Activated naive CD8-positive, alpha-beta T cell (primary cell): ENCODE measurements around the gene PPP1CA.
A peak's percentile ranks its signal among the peaks of the same experiment; 100 is the strongest.

Source experiments
- H3K27ac Mint-ChIP-seq: one replicate; pipeline ENCODE4 v1.8.0; 2021; ENCODE audit warnings: mixed read lengths
- H3K27me3 Mint-ChIP-seq: one replicate; pipeline ENCODE4 v1.8.0; 2021; ENCODE audit warnings: mixed read lengths
- H3K36me3 Mint-ChIP-seq: one replicate; pipeline ENCODE4 v1.8.0; 2021; ENCODE audit warnings: mixed read lengths
- H3K4me1 Mint-ChIP-seq: one replicate; pipeline ENCODE4 v1.8.0; 2021; ENCODE audit warnings: low read depth, mixed read lengths
- H3K4me3 Mint-ChIP-seq: one replicate; pipeline ENCODE4 v1.8.0; 2021; ENCODE audit warnings: mild to moderate bottlenecking, mixed read lengths
- H3K9me3 Mint-ChIP-seq: one replicate; pipeline ENCODE4 v1.8.0; 2021; ENCODE audit warnings: low read depth, mixed read lengths

Gene PPP1CA

DNA sequence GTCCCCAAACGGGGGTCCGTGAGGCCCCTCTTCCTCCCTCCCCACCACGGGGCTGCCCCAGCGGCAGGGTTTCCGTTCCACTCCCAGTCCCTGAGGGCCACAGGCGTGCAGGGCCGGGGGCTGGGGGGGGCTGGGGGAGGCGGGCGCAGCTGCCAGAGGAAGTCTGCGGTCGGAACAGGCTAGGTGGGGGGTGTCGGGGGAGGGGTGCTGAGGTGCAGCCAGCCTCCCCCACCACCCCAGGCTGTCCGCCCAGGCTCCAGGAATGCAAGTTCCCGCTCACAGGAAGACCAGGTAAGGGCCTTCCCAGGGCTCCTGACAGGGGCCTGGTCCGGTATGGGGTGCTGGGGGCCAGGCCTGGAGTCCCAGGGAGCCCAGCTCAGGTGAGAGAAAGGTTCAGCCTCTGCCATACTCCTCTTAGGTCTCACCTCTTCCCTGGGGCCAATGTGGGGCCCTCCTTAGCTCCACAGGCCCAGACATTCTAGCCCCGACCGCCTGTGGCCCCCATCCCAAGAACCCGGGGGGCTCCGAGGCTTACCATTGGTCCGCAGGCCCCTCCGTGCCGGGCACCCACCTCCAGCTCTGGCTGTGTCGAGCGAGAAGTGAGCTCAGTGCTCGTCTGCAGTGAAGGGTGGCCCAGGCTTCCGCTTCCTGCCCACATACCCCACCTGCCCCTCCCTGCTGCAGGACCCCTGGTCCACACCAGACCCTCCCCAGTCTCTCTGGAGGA, 35.6 kb upstream of the PPP1CA start, which contains the start of gene PTPRCAP:
TSS of gene PTPRCAP (minus strand) at position 601 of the 727 bp plus-strand sequence. CDS start at position 538, 63 bp downstream.
- no peaks in the 10 kb centered on the region for H3K36me3 Mint-ChIP-seq
- peak within 1 kb of the TSS; percentile 94 for H3K4me3 Mint-ChIP-seq
- H3K4me1 Mint-ChIP-seq, result peaks cover 61% of the 10 kb centered on the region
- no peaks in the 10 kb centered on the region for H3K9me3 Mint-ChIP-seq
- peak within 1 kb of the TSS; percentile 88 for H3K27ac Mint-ChIP-seq
- no peaks in the 10 kb centered on the region for H3K27me3 Mint-ChIP-seq

DNA sequence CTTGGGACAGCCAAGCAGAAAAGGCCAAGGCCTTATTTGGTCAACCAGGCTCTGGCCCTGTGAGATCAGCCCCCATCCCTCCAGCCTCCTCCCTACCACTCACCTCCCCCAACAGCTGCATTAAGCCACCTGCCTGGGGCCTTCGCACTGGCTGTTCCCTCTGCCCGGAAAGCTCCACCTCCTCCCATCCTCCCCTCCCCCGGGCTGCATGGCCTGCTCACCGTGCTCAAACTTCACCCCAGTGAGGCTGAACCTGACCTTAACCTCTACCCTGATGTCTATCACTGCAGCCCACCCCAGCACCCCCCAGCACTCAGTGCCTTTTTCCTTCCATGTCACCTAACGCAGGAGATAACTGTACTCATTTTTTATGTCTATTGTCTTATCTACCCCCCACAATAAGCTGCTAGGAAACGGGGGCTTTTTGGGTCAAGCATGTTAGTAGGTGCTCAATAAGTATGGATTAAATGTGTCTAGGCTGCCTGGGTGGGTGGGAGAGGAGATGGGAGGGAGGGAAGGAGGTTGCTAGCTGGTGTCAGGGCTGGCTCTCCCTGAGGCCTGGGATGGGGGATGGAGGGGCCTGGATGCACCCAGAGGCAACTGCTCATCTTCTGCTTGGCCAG, 34.9 kb upstream of the PPP1CA start:
- H3K4me1 Mint-ChIP-seq, result peaks cover 61% of the 10 kb centered on the region
- no peaks in the 10 kb centered on the region for H3K36me3 Mint-ChIP-seq
- no peaks in the 10 kb centered on the region for H3K9me3 Mint-ChIP-seq
- H3K27ac Mint-ChIP-seq, result peak overlapping the region; percentile 88
- no peaks in the 10 kb centered on the region for H3K27me3 Mint-ChIP-seq
- peak overlapping the region; percentile 94 for H3K4me3 Mint-ChIP-seq

DNA sequence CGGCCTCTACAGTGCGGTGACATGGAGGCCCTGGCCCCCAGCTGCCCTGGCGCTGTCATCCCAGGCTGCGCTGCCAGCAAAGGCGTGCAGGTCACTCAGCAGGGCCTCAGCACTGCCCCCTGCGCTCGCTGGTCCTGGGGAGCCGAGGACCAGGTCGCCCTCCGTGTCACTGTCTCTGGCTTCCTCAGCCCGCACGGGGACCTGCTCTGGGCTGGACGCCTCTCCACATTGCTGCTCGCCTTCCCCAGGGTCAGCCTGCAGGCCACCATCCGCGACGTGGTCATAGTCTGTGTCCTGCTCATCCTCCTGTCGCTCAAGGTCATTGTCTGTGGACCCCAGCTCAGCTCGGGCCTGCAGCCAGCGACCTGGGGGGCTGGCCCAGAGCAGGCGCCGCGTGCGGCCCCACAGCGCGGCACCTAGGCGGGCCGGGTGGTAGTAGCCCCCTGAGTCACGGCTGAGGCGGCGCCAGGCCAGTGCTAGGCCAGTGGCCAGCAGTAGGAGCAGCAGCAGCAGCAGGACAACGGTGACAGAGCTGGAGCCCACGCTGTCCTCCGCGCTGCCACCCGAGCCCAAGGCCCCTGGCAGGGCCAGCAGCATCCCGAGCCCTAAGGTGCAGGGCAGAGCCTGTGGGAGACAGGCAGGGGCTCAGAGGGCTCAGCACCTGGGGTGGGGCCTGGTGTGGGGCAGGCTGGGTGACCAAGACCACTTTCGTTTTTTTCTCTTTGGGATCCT, 34.2 kb upstream of the PPP1CA start:
- peak overlapping the region; percentile 92 for H3K27ac Mint-ChIP-seq
- no peaks in the 10 kb centered on the region for H3K36me3 Mint-ChIP-seq
- peak overlapping the region; percentile 94 for H3K4me3 Mint-ChIP-seq
- peaks cover 58% of the 10 kb centered on the region for H3K4me1 Mint-ChIP-seq
- no peaks in the 10 kb centered on the region for H3K9me3 Mint-ChIP-seq
- H3K27me3 Mint-ChIP-seq, result no peaks in the 10 kb centered on the region

DNA sequence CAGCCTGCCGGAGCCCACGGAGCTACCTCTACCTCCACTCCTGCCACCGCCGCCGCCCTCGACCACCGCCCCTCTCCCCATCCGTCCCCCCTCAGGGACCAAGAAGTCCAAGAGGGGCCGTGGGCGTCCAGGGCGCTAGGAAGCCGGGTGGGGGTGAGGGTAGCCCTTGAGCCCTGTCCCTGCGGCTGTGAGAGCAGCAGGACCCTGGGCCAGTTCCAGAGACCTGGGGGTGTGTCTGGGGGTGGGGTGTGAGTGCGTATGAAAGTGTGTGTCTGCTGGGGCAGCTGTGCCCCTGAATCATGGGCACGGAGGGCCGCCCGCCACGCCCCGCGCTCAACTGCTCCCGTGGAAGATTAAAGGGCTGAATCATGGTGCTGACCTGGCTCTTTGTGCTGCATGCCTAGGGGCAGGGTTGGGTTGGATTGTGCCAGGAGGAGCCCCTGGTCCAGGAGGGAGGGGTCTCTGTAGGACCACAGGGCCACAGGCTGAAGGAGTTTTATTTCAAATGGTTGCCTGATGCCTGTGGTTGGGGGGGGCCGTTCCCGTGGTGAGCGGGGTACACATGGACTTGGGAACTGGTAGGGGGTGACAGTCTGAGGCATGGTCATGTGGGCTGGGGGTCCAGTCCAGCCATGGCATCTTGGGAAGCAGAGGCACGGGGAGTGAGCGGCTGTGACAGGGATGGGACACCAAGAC, 33.5 kb upstream of the PPP1CA start:
- Mint-ChIP-seq H3K4me1 (peaks cover 59% of the 10 kb centered on the region), H3K4me3 (peak overlapping the region; percentile 94), H3K27me3 (no peaks in the 10 kb centered on the region), H3K9me3 (no peaks in the 10 kb centered on the region), H3K36me3 (no peaks in the 10 kb centered on the region), H3K27ac (peak overlapping the region; percentile 92)

DNA sequence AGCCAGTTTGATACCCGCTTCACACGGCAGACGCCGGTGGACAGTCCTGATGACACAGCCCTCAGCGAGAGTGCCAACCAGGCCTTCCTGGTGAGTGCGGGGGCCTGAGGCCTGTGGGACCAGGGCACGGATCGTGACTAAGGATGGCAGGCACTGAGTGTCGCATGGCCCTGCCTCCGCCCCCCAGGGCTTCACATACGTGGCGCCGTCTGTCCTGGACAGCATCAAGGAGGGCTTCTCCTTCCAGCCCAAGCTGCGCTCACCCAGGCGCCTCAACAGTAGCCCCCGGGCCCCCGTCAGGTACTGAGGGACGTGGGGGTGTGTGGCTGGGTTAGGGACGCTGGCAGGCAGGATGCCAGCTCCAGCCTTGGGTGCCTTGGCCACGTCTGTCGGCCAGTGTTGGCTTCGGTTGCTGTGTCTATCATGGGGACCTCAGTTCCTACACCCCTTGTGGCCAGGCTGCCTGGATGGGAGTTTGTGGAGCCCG, 32.8 kb upstream of the PPP1CA start:
- no peaks in the 10 kb centered on the region for H3K9me3 Mint-ChIP-seq
- H3K27ac Mint-ChIP-seq, result peak overlapping the region; percentile 84
- no peaks in the 10 kb centered on the region for H3K27me3 Mint-ChIP-seq
- H3K36me3 Mint-ChIP-seq, result no peaks in the 10 kb centered on the region
- H3K4me1 Mint-ChIP-seq, result peaks cover 54% of the 10 kb centered on the region
- H3K4me3 Mint-ChIP-seq, result peak overlapping the region; percentile 60

DNA sequence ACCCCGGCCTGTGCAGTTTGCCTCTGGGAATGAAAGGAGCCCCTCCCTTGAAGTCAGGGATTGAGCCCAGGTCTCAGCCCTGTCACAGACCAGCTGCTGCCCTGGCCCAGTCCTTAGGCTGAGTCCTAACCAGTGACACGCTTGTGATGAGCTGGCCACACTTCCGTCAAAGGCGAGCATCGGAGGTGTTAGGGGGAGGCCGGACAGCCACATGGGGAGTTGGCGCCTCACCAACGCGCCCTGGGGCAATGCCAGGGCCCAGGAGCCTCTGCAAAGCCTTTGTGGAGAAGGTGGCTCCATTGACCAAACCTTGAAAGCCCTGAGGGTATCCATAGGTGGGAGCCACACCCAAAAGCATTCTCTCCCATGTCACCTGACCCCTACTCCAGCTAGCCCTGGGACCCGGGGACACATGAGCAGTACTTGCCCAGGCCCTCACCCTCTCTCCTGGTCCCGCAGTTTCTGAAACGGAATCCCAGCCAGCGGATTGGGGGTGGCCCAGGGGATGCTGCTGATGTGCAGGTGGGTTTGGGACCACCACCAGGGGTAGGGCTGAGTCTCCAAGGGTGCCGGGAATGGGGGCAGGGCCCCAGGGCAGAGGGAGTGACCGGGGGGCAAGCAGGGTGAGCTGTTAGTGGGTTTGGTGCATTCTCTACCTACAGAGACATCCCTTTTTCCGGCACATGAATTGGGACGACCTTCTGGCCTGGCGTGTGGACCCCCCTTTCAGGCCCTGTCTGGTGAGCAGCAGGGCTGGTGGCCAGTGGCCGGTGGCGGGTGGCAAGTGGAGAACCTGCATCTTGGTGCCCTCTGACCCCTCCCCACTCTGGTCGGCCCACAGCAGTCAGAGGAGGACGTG, 32.1 kb upstream of the PPP1CA start:
- Mint-ChIP-seq H3K27ac (peak overlapping the region; percentile 84), H3K4me1 (peaks cover 54% of the 10 kb centered on the region), H3K36me3 (no peaks in the 10 kb centered on the region), H3K4me3 (peak overlapping the region; percentile 60), H3K9me3 (no peaks in the 10 kb centered on the region), H3K27me3 (no peaks in the 10 kb centered on the region)

DNA sequence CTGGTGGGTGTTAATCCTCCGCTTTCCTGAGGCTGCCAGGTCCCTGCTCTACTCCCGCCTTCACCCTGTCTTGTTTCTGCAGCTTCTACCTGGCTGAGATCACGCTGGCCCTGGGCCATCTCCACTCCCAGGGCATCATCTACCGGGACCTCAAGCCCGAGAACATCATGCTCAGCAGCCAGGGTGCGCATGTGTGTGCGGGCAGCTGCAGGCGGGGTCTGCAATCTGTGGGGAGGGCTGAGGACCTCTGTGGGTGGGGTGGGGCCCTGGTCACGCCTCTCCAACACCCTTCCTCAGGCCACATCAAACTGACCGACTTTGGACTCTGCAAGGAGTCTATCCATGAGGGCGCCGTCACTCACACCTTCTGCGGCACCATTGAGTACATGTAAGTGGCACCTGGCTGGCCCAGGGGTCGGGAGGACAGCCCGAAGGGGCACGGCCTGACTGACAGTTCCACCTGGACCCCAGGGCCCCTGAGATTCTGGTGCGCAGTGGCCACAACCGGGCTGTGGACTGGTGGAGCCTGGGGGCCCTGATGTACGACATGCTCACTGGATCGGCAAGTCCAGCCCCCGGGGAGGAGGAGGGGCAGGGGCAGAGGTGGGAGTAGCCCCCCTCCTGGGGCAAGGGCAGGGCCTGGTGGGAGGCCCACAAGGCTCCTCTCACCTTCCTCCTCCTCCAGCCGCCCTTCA, 31.1 kb upstream of the PPP1CA start:
- Mint-ChIP-seq H3K9me3 (no peaks in the 10 kb centered on the region), H3K4me3 (peak overlapping the region; percentile 57), H3K27ac (peak overlapping the region; percentile 73), H3K36me3 (no peaks in the 10 kb centered on the region), H3K27me3 (no peaks in the 10 kb centered on the region), H3K4me1 (peaks cover 56% of the 10 kb centered on the region)

DNA sequence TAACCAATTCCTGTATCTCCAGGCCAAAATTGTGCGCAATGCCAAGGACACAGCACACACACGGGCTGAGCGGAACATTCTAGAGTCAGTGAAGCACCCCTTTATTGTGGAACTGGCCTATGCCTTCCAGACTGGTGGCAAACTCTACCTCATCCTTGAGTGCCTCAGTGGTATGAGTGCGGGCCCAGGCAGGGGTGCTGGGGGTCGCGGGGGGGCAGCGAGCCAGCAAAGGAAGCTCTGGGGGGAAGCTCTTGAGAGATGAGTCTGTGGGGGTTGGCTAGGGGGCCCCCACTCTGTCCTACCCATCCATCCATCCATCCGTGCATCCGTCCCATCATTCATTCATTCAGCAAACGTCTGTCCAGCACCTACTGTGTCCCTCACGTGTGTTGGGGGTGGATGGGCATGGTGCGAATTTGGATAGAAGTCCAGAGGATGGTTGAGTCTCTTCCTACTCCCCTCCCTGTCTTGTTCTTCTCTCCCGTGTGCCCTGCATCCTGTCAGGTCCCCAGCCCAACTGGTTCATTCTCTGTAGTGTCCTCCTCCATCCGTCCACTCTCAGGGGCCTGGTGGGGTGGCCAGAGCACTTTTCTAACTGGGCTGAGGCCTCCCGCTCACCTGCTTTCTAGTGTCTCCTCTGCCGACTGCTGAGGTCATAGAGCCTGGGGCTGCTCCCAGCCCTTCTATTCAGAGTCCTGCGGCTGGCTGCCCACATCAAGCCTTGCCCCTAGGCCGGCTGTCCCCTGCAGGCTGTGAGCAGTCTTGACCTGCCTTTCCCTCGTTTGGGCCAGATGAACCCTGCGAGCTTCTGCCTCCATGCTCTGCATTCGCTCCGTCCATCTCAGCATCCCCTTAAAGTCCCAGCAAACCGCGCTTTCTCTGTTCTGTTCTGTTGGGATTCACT, 29.9 kb upstream of the PPP1CA start:
- H3K9me3 Mint-ChIP-seq, result no peaks in the 10 kb centered on the region
- peak overlapping the region; percentile 55 for H3K27ac Mint-ChIP-seq
- H3K4me1 Mint-ChIP-seq, result peaks cover 59% of the 10 kb centered on the region
- no peaks in the 10 kb centered on the region for H3K27me3 Mint-ChIP-seq
- H3K4me3 Mint-ChIP-seq, result peak overlapping the region; percentile 57
- no peaks in the 10 kb centered on the region for H3K36me3 Mint-ChIP-seq

DNA sequence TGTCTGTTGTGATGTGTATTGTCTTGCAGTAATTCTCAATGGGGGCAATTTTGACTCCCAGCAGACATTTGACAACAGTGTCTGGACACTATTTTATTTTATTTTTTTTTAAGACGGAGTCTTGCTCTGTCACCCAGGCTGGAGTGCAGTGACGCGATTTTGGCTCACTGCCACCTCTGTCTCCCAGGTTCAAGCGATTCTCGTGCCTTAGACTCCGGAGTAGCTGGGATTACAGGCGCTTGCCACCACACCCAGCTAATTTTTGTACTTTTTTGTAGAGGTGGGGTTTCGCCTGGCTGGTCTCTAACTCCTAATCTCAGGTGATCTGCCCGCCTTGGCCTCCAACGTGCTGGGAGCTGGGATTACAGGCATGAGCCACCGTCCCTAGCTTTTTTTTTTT, 28.1 kb upstream of the PPP1CA start:
- Mint-ChIP-seq H3K4me1 (peaks cover 55% of the 10 kb centered on the region), H3K27ac (peak overlapping the region; percentile 90), H3K27me3 (no peaks in the 10 kb centered on the region), H3K9me3 (no peaks in the 10 kb centered on the region), H3K36me3 (no peaks in the 10 kb centered on the region), H3K4me3 (peak overlapping the region; percentile 97)

DNA sequence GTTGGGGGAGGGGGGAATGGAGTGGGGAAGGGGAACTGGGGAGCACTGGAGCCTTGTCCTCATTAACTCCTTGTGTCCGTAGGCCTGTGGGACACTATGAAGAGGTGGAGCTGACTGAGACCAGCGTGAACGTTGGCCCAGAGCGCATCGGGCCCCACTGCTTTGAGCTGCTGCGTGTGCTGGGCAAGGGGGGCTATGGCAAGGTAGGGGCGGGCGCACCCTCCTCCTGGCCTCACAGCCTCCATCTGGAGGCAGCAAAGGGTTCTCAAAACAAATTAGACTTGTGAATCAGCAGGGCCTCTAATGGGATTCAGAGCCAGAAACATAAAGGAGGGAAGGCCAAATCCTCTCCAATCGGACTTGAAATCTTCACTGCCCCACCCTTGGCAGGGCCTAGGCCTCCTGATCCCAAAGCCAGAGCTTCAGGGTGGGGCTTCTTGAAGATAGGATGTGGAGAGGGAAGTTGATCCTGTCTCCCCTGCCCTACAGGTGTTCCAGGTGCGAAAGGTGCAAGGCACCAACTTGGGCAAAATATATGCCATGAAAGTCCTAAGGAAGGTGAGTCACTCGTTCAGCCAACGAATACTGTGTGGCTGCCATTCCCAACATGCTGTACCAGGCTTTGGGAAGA, 27.5 kb upstream of the PPP1CA start:
- Mint-ChIP-seq H3K27me3 (no peaks in the 10 kb centered on the region), H3K27ac (peak overlapping the region; percentile 90), H3K9me3 (no peaks in the 10 kb centered on the region), H3K36me3 (no peaks in the 10 kb centered on the region), H3K4me3 (peak overlapping the region; percentile 97), H3K4me1 (peaks cover 56% of the 10 kb centered on the region)

DNA sequence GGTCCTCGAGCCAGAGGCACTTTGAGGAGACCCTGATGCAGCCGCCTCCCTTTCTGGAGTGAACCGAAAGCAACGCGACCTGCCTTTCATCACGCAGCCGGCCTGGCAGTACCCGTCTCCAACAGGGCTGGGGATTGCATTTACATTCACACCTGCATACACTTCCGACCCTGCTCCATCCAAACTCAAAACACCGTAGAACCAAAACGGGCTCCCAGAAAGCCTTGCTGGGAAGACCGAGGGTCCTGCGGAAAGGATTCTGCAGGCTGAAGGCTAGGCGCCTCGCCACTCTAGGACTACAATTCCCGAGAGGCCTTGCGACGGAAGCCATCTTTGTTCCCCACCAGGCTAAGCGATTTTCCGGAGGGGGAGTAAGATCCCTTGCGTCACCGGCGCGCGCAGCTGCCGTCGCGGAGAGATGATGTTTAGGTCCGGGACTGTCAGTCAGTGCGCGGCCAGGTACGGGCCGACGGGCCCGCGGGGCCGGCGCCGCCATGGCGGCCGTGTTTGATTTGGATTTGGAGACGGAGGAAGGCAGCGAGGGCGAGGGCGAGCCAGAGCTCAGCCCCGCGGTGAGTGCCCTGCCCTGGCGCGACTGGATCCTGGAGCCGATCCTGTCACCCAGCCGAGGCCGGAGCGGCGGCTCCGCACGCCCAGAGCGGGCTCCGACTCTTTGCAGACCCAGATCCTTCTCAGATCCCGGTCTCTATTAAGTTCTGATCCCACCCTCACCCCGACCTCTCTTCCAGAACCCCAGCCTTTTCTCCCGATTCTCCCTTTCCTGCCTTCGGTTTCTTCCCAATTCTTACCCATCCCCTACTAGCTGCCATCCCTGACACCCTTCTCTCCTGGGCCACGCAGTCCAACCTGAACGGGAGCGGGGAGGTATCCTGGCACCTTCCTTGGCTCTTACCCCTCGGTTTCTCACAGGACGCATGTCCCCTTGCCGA, 26.7 kb upstream of the PPP1CA start, which contains the start of gene RPS6KB2:
TSS of gene RPS6KB2 (plus strand) at position 443 of the 950 bp plus-strand sequence. CDS start at position 495, 52 bp downstream.
- Mint-ChIP-seq H3K36me3 (no peaks in the 10 kb centered on the region), H3K4me1 (peaks cover 49% of the 10 kb centered on the region), H3K27me3 (no peaks in the 10 kb centered on the region), H3K9me3 (no peaks in the 10 kb centered on the region), H3K4me3 (peak within 1 kb of the TSS; percentile 97), H3K27ac (peak within 1 kb of the TSS; percentile 96)
